Left lobe of liver (tissue), 2 donors: ENCODE results near the gene UBE2QL1. TPM values are rescaled to one million over a fixed set of nuclear protein-coding genes. Genes with fewer than 3 reads are reported as not detected.

Source experiments
- ATAC-seq: fragments of 200-7000 bp; cut with Tn5 transposase; one replicate; pipeline ENCODE4 v1.9.1; 2020; ENCODE audit warnings: mild to moderate bottlenecking, moderate library complexity
- DNase-seq: peaks from one replicate; pipeline ENCODE4 v3.0.0-alpha.2; 2020; ENCODE audit warnings: low spot score
- total RNA-seq: library from RNA; stranded (reverse); gene quantifications from one replicate; pipeline ENCODE4 v1.2.1, GENCODE V29; 2021
- donor health status: DM: no; HTN: no; CAD: no; lungs with moderate emphysema.
- donor health status: DM: no; HTN: yes; CAD: no.

UBE2QL1 gene
- total RNA-seq, 1 donor from 2014 or later: 0.38 TPM

- ATAC-seq (no peak), DNase-seq (no peak)
These were observed 24.6 kb downstream of the UBE2QL1 start for GRCh38 chr5:6473284-6473683.

GRCh38 chr5:6475626-6476312, 27.1 kb downstream of the UBE2QL1 start:
- ATAC-seq: peak; percentile 23
- no peak for DNase-seq

GRCh38 chr5:6476313-6476661, 27.6 kb downstream of the UBE2QL1 start:
- DNase-seq (no peak), ATAC-seq (peak; percentile 65)

- ATAC-seq (no peak), DNase-seq (no peak)
These were observed 30.1 kb downstream of the UBE2QL1 start for GRCh38 chr5:6478793-6479192.

- DNase-seq (no peak), ATAC-seq (peak; percentile 16)
These were observed 31.7 kb downstream of the UBE2QL1 start for GRCh38 chr5:6480133-6481051.

- DNase-seq (no peak), ATAC-seq (no peak)
These were observed 34.1 kb downstream of the UBE2QL1 start for GRCh38 chr5:6482735-6483134.

- DNase-seq: no peak
- ATAC-seq: peak; percentile 52
These were observed 35.3 kb downstream of the UBE2QL1 start for GRCh38 chr5:6483880-6484382.

- no peak for DNase-seq
- ATAC-seq: no peak
These were observed 35.8 kb downstream of the UBE2QL1 start for GRCh38 chr5:6484446-6484845.

GRCh38 chr5:6484899-6485298, 36.2 kb downstream of the UBE2QL1 start:
- DNase-seq (no peak), ATAC-seq (no peak)

- ATAC-seq (no peak), DNase-seq (no peak)
These were observed 36.8 kb downstream of the UBE2QL1 start for GRCh38 chr5:6485441-6485840.

GRCh38 chr5:6486074-6486473, 37.4 kb downstream of the UBE2QL1 start:
- DNase-seq: no peak
- no peak for ATAC-seq

GRCh38 chr5:6487081-6487480, 38.4 kb downstream of the UBE2QL1 start:
- ATAC-seq (no peak), DNase-seq (no peak)

GRCh38 chr5:6488021-6488420, 39.4 kb downstream of the UBE2QL1 start:
- ATAC-seq: no peak
- no peak for DNase-seq

GRCh38 chr5:6489643-6490185, 41.1 kb downstream of the UBE2QL1 start:
- ATAC-seq (no peak), DNase-seq (no peak)

- DNase-seq (no peak), ATAC-seq (no peak)
These were observed 41.6 kb downstream of the UBE2QL1 start for GRCh38 chr5:6490246-6490645.

- ATAC-seq (no peak), DNase-seq (no peak)
These were observed 42.0 kb downstream of the UBE2QL1 start for GRCh38 chr5:6490693-6491092.

GRCh38 chr5:6491196-6491918, 42.7 kb downstream of the UBE2QL1 start:
- no peak for ATAC-seq
- no peak for DNase-seq

GRCh38 chr5:6491919-6492290, 43.2 kb downstream of the UBE2QL1 start:
- ATAC-seq (no peak), DNase-seq (no peak)

GRCh38 chr5:6492934-6493333, 44.3 kb downstream of the UBE2QL1 start:
- DNase-seq (no peak), ATAC-seq (no peak)

GRCh38 chr5:6493681-6494454, 45.2 kb downstream of the UBE2QL1 start:
- no peak for ATAC-seq
- DNase-seq: no peak
